ENCODE results near the gene RALGAPA2.

RALGAPA2 gene

GRCh38 chr20:20390393-20390792 lies 322.1 kb downstream of the RALGAPA2 start:
- Histone ChIP-seq H3K36me3 (ENCODE audit: low read length) (no peaks in the 10 kb centered on the region), H2AFZ (ENCODE audit: low read depth, low read length, severe bottlenecking) (no peak overlapping the region), H3K79me2 (ENCODE audit: insufficient read depth, low read length) (no peaks in the 10 kb centered on the region), H3K9me3 (ENCODE audit: insufficient read depth, low read length) (no peaks in the 10 kb centered on the region), H3K27ac (ENCODE audit: low read depth, low read length) (no peak overlapping the region), H3K9me2 (replicated peaks; ENCODE audit: insufficient read depth, low read length) (no peaks in the 10 kb centered on the region), H3K9ac (ENCODE audit: low read length) (no peak overlapping the region), H3F3A (ENCODE audit: insufficient read depth) (no peaks in the 10 kb centered on the region), H4K20me1 (ENCODE audit: low read depth, low read length) (no peaks in the 10 kb centered on the region), H3K27me3 (ENCODE audit: low read length) (no peaks in the 10 kb centered on the region), H3K4me3 (ENCODE audit: insufficient read depth, low read length, poor library complexity, severe bottlenecking) (no peak overlapping the region), H3K4me2 (ENCODE audit: low read depth, low read length, poor library complexity, severe bottlenecking) (no peak overlapping the region)
- TF ChIP-seq CTCF (IDR thresholded peaks at IDR 0.05; ENCODE audit: insufficient read depth, low read length, poor library complexity, severe bottlenecking) (no peak), EZH2phosphoT487 (conservative IDR thresholded peaks at IDR 0.05; ENCODE audit: low read length) (no peak)

- Histone ChIP-seq H3K79me2 (ENCODE audit: insufficient read depth, low read length) (no peaks in the 10 kb centered on the region), H3K9ac (ENCODE audit: low read length) (no peak overlapping the region), H3K9me3 (ENCODE audit: insufficient read depth, low read length) (no peaks in the 10 kb centered on the region), H2AFZ (ENCODE audit: low read depth, low read length, severe bottlenecking) (no peak overlapping the region), H3K27me3 (ENCODE audit: low read length) (no peaks in the 10 kb centered on the region), H3K9me2 (replicated peaks; ENCODE audit: insufficient read depth, low read length) (no peaks in the 10 kb centered on the region), H3K4me2 (ENCODE audit: low read depth, low read length, poor library complexity, severe bottlenecking) (no peak overlapping the region), H3K27ac (ENCODE audit: low read depth, low read length) (no peak overlapping the region), H3K36me3 (ENCODE audit: low read length) (no peaks in the 10 kb centered on the region), H4K20me1 (ENCODE audit: low read depth, low read length) (no peaks in the 10 kb centered on the region), H3F3A (ENCODE audit: insufficient read depth) (no peaks in the 10 kb centered on the region), H3K4me3 (ENCODE audit: insufficient read depth, low read length, poor library complexity, severe bottlenecking) (no peak overlapping the region)
- no peak for TF ChIP-seq EZH2phosphoT487 (conservative IDR thresholded peaks at IDR 0.05; ENCODE audit: low read length)
Observed at GRCh38 chr20:20386192-20386591, 326.3 kb downstream of the RALGAPA2 start.

- Histone ChIP-seq H4K20me1 (ENCODE audit: low read depth, low read length) (no peaks in the 10 kb centered on the region), H3K4me3 (ENCODE audit: insufficient read depth, low read length, poor library complexity, severe bottlenecking) (no peak overlapping the region), H3F3A (ENCODE audit: insufficient read depth) (no peaks in the 10 kb centered on the region), H3K27me3 (ENCODE audit: low read length) (peaks cover 3% of the 10 kb centered on the region; the same call in 1 of the 2 replicates), H3K9me3 (ENCODE audit: insufficient read depth, low read length) (peaks cover 4% of the 10 kb centered on the region; the same call in 1 of the 2 replicates), H3K79me2 (ENCODE audit: insufficient read depth, low read length) (no peaks in the 10 kb centered on the region), H3K36me3 (ENCODE audit: low read length) (no peaks in the 10 kb centered on the region), H2AFZ (ENCODE audit: low read depth, low read length, severe bottlenecking) (no peak overlapping the region), H3K27ac (ENCODE audit: low read depth, low read length) (no peak overlapping the region), H3K4me2 (ENCODE audit: low read depth, low read length, poor library complexity, severe bottlenecking) (no peak overlapping the region), H3K9ac (ENCODE audit: low read length) (no peak overlapping the region), H3K9me2 (replicated peaks; ENCODE audit: insufficient read depth, low read length) (no peaks in the 10 kb centered on the region)
- TF ChIP-seq CTCF (IDR thresholded peaks at IDR 0.05; ENCODE audit: insufficient read depth, low read length, poor library complexity, severe bottlenecking) (no peak), EZH2phosphoT487 (conservative IDR thresholded peaks at IDR 0.05; ENCODE audit: low read length) (no peak)
Observed at GRCh38 chr20:20375862-20376261, 336.6 kb downstream of the RALGAPA2 start.

- Histone ChIP-seq H3K27me3 (ENCODE audit: low read length) (peaks cover 3% of the 10 kb centered on the region; the same call in 1 of the 2 replicates), H4K20me1 (ENCODE audit: low read depth, low read length) (no peaks in the 10 kb centered on the region; the same call in 1 of the 2 replicates), H3K36me3 (ENCODE audit: low read length) (no peaks in the 10 kb centered on the region), H3K4me2 (ENCODE audit: low read depth, low read length, poor library complexity, severe bottlenecking) (no peak overlapping the region), H3K4me3 (ENCODE audit: insufficient read depth, low read length, poor library complexity, severe bottlenecking) (no peak overlapping the region), H3K79me2 (ENCODE audit: insufficient read depth, low read length) (no peaks in the 10 kb centered on the region), H3K9me2 (replicated peaks; ENCODE audit: insufficient read depth, low read length) (no peaks in the 10 kb centered on the region), H2AFZ (ENCODE audit: low read depth, low read length, severe bottlenecking) (no peak overlapping the region), H3K9ac (ENCODE audit: low read length) (no peak overlapping the region), H3F3A (ENCODE audit: insufficient read depth) (no peaks in the 10 kb centered on the region), H3K9me3 (ENCODE audit: insufficient read depth, low read length) (no peaks in the 10 kb centered on the region), H3K27ac (ENCODE audit: low read depth, low read length) (no peak overlapping the region)
- TF ChIP-seq CTCF (IDR thresholded peaks at IDR 0.05; ENCODE audit: insufficient read depth, low read length, poor library complexity, severe bottlenecking) (no peak), EZH2phosphoT487 (conservative IDR thresholded peaks at IDR 0.05; ENCODE audit: low read length) (no peak)
Observed at GRCh38 chr20:20373091-20373571, 339.3 kb downstream of the RALGAPA2 start.
